GM12891 (cell line): ENCODE measurements around the gene FMN1.
A peak's percentile ranks its signal among the peaks of the same experiment; 100 is the strongest.

Source experiments
- DNase-seq: peaks from one replicate; pipeline ENCODE4 v3.0.0; 2011; ENCODE audit warnings: low spot score; ENCODE audit not compliant: insufficient read length
- FAIRE-seq: peaks from 2 replicates; lab custom pipeline; 2011; peaks lifted over from hg19 to GRCh38; lab: Jason Lieb, UNC
- PAX5 ChIP-seq: IDR thresholded peaks from 2 replicates; pipeline ENCODE4 v1.6.1; 2011; ENCODE audit warnings: low read length, moderate library complexity, mild to moderate bottlenecking; ENCODE audit not compliant: insufficient read depth, severe bottlenecking
- POLR2A ChIP-seq: IDR thresholded peaks from 2 replicates; pipeline ENCODE4 v1.6.1; 2011; ENCODE audit warnings: low read depth, low read length, control low read depth
- POLR2AphosphoS5 ChIP-seq: IDR thresholded peaks from 2 replicates; pipeline ENCODE4 v1.6.1; 2011; ENCODE audit warnings: low read depth, low read length, control low read depth
- POU2F2 ChIP-seq: IDR thresholded peaks from 2 replicates; pipeline ENCODE4 v1.6.1; 2011; ENCODE audit warnings: low read depth, mild to moderate bottlenecking, control low read depth, low read length, moderate library complexity
- SPI1 ChIP-seq: IDR thresholded peaks from 2 replicates; pipeline ENCODE4 v1.6.1; 2011; ENCODE audit warnings: low read depth, low read length, control low read depth
- TAF1 ChIP-seq: IDR thresholded peaks from 2 replicates; pipeline ENCODE4 v1.6.1; 2011; ENCODE audit warnings: low read depth, low read length, control low read depth

Gene FMN1

GRCh38 chr15:33009603-33010002, 184.9 kb downstream of the FMN1 start:
- TF ChIP-seq PAX5 (no peak), SPI1 (no peak)
- FAIRE-seq, result no peak

DNA sequence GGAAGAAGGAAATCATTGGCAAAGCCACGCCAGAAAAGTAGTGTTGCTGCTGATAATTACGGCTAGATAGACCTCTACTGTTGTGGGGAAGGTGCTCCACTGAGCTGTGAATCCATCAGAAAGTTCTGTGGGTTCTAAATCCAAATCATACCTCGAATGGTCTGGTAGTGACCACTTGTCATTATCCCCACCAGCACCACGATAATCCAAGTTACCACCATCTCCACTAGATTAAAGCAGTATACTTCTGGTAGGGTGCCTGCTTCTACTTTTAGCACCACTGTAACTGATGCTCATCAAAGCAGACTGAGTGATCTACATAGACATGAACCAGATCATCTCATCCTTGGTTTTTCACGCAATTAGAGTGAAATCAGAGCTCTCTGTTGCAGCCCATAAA, 185.5 kb downstream of the FMN1 start:
- no peak for FAIRE-seq
- TF ChIP-seq TAF1 (no peak), PAX5 (no peak), SPI1 (no peak), POLR2AphosphoS5 (no peak), POU2F2 (no peak), POLR2A (no peak)
- no peak for DNase-seq

More at GRCh38 chr15:33009603-33010002, 184.9 kb downstream of the FMN1 start:
- DNase-seq, result no peak

DNA sequence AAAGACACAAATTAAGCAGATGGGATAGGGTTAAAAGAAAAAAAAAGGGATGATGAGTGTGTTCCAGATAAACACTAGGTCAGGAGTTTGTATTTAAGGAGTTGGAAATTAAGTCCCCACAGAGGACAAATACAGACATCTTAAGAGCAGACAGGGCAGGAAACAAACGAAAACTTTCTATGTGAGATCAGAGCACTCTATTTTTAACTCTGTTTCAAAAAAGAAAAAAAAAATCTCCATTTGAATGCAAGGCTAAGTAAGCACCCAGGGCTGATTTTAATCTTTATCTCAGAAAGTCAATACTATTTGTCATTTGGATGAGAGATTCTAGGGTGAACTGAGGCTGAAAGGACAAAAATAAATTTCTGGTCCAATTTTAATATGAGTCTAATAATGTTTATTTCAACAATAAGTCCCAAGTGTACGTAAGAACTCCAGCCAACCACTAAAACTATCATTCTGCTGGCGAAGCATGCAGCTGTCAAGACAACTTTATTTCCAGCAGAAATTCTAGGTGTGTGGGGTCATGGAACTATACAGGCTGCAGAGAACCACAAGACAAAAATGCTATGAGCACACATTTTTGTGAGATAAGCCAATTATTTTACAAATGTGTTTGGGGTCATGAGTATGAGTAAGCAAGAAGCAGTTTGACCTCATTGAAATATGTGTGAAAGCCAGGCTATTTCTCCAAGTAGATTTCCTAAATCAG, 186.1 kb downstream of the FMN1 start:
- TF ChIP-seq POLR2AphosphoS5 (no peak), POLR2A (no peak), SPI1 (no peak), POU2F2 (no peak)
- FAIRE-seq, result no peak
- no peak for DNase-seq

- TF ChIP-seq TAF1 (no peak), POLR2A (no peak), POU2F2 (no peak), POLR2AphosphoS5 (no peak), PAX5 (no peak), SPI1 (no peak)
- no peak for FAIRE-seq
- DNase-seq, result no peak
Observed at GRCh38 chr15:33007303-33007855, 187.1 kb downstream of the FMN1 start.

GRCh38 chr15:33005582-33005981, 188.9 kb downstream of the FMN1 start:
- DNase-seq (no peak), FAIRE-seq (no peak)
- TF ChIP-seq POLR2A, result no peak
- TF ChIP-seq SPI1, result peak; percentile 38; the same call in 1 of the 2 replicates

GRCh38 chr15:33001926-33002325, 192.6 kb downstream of the FMN1 start:
- FAIRE-seq (no peak), DNase-seq (no peak)
- TF ChIP-seq POLR2AphosphoS5, result no peak
- TF ChIP-seq PAX5, result no peak
- TF ChIP-seq POU2F2, result no peak
- no peak for TF ChIP-seq SPI1
- TF ChIP-seq TAF1, result no peak
- TF ChIP-seq POLR2A, result no peak

- TF ChIP-seq PAX5 (no peak), TAF1 (no peak), POU2F2 (no peak), POLR2A (no peak), POLR2AphosphoS5 (no peak), SPI1 (peak; percentile 43)
- no peak for DNase-seq
Observed at GRCh38 chr15:32998979-32999672, 195.4 kb downstream of the FMN1 start.

GRCh38 chr15:32998182-32998581, 196.3 kb downstream of the FMN1 start:
- no peak for FAIRE-seq
- DNase-seq, result no peak
- TF ChIP-seq POLR2AphosphoS5 (no peak), SPI1 (no peak), PAX5 (no peak), POU2F2 (no peak), POLR2A (no peak), TAF1 (no peak)

More at GRCh38 chr15:32998979-32999672, 195.4 kb downstream of the FMN1 start:
- FAIRE-seq, result no peak

DNA sequence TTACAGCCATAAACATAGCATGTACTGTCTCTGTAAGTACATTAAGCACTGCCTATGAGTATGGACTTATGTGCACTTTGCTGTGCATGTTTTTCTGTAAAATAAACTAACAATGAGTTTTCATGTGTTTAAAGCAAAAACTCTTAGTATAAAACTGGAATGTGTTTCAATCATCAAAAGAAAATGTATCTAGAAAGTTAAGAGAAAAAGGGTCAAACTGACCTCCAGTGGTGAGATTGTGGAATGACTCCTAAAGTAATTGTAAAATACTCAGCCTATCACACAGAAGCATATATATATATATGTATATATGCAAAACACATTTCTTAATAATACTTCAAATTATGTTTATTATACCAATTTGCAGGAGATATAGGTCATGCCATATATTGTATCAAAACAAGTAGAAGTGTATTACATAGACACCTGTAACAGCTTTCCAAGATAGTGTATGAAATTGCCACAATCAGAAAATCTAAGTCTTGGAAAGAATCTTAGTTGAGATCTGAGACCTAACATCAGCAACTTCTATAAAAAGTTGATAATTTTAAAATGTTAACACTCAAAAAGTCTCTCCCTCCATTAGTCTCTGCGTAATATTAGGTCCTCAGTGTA, 199.6 kb downstream of the FMN1 start:
- DNase-seq, result no peak
- TF ChIP-seq POU2F2, result no peak
- no peak for TF ChIP-seq POLR2A
- no peak for TF ChIP-seq SPI1
- TF ChIP-seq PAX5, result no peak
- no peak for TF ChIP-seq TAF1
- peak; percentile 41 for FAIRE-seq

DNA sequence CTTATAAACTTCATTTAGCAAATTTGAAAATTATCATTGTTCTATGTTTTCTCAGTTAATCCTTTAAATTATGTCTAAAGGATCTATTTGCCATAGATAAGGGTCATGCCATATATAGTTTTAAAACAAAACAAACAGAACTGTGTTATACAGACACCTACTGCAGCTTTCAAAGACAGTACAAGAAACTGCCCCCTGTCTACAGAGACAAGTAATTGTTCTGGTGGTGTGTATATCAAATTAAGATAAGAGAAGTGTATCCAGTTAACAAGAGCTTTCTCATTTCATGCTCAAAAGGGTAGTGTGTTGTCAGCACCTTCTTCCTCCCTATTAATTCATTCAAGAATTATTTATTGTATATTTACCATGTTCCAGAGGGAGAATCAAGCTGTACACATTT, 201.2 kb downstream of the FMN1 start:
- no peak for TF ChIP-seq POU2F2
- no peak for TF ChIP-seq POLR2A
- no peak for TF ChIP-seq PAX5
- no peak for TF ChIP-seq POLR2AphosphoS5
- TF ChIP-seq TAF1, result no peak
- no peak for TF ChIP-seq SPI1
- FAIRE-seq (no peak), DNase-seq (no peak)
